IMR-90 (cell line): ENCODE measurements around the gene ZNF385B.

Experiments used
- POLR2A ChIP-seq: IDR thresholded peaks from 2 replicates; pipeline ENCODE4 v1.6.1; 2012; ENCODE audit warnings: mild to moderate bottlenecking, low read depth, low read length
- SMC3 ChIP-seq: fragments of 150-350 bp; IDR thresholded peaks from 2 replicates; pipeline ENCODE4 v1.6.1; 2016; ENCODE audit warnings: low read depth, mild to moderate bottlenecking, antibody characterized with exemption, low read length, moderate library complexity
- TF ChIP-seq, protein P1 (sequence below): conservative IDR thresholded peaks from 2 replicates; pipeline ENCODE4 v1.5.1; 2012; ENCODE audit warnings: mild to moderate bottlenecking, low read depth, low read length, improper control_type of control experiment

DNA sequence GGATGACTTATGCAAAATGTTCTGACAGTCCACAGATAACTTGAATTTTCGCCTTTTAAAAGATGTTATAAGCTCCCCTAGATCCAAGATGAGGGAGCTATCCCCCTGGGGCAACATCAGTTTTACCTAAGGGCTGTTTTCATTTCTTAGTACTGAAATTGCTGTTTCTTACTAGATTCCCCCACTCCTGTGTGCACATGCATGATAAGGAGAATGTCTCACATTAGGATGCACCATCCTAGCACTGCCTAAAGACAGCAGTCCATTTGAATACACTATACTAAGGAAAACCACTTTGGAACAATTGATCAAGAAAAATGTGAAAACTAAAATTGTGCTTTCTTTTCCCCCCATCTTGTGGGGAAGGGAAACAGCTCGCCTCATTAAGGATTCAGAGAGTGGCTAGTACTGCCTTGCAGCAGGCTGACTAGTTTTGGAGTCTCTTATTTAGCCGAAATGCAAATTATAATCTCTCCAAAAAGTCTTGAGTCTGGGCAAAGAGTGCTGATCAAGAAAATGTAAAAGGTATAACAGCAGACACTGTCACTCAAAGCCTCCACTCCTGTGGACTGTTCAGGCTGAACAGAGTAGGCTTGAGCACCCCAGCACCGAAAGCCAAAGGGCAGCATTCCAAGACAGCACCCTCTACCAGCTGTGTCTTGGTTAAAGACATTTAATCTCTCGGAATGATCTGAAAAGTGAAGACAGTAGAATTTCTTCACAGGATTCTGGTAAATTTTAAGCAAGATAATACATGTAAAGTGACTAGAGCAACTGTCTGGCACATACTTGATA, 65.0 kb downstream of the ZNF385B start:
- TF ChIP-seq, protein P1, sequence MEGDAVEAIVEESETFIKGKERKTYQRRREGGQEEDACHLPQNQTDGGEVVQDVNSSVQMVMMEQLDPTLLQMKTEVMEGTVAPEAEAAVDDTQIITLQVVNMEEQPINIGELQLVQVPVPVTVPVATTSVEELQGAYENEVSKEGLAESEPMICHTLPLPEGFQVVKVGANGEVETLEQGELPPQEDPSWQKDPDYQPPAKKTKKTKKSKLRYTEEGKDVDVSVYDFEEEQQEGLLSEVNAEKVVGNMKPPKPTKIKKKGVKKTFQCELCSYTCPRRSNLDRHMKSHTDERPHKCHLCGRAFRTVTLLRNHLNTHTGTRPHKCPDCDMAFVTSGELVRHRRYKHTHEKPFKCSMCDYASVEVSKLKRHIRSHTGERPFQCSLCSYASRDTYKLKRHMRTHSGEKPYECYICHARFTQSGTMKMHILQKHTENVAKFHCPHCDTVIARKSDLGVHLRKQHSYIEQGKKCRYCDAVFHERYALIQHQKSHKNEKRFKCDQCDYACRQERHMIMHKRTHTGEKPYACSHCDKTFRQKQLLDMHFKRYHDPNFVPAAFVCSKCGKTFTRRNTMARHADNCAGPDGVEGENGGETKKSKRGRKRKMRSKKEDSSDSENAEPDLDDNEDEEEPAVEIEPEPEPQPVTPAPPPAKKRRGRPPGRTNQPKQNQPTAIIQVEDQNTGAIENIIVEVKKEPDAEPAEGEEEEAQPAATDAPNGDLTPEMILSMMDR = no peak
- TF ChIP-seq POLR2A = no peak
- TF ChIP-seq SMC3 = no peak
